H1 (cell line): ENCODE results near the gene CDH15. TPM values are rescaled to one million over a fixed set of nuclear protein-coding genes. Genes with fewer than 3 reads are reported as not detected.

ENCODE experiments used
- CTCF ChIA-PET: fragments of 300-600 bp; sonication (Branson Sonifier 250); formaldehyde crosslinking; loops from one replicate; lab custom pipeline; 2021; ENCODE audit not compliant: partially characterized antibody; lab: Charles Lee
- POLR2A ChIA-PET: fragments of 300-600 bp; sonication (Branson Sonifier 250); formaldehyde crosslinking; loops from one replicate; lab custom pipeline; 2021; ENCODE audit warnings: inconsistent platforms; ENCODE audit not compliant: partially characterized antibody; lab: Charles Lee
- DNase-seq, 2 experiments: peaks; one replicate each; pipeline versions ENCODE4 v3.0.0 to v3.0.0-alpha.2; 2010 to 2022; ENCODE audit warnings: low spot score in 2 of 2, low read depth in 1 of 2, mixed read lengths in 1 of 2
- FAIRE-seq: peaks from 2 replicates; lab custom pipeline; 2011; peaks lifted over from hg19 to GRCh38; lab: Jason Lieb, UNC
- H2AFZ ChIP-seq: 2 replicates; pipeline ENCODE4 v1.8.1; 2012; ENCODE audit warnings: low read length, inconsistent platforms
- H2AK5ac ChIP-seq: 2 replicates; pipeline ENCODE4 v1.6.1; 2013; ENCODE audit warnings: low read depth, low read length
- H2BK120ac ChIP-seq: replicated peaks from 2 replicates; pipeline ENCODE3; 2013; ENCODE audit warnings: low read depth, low read length, inconsistent platforms
- H2BK12ac ChIP-seq: 2 replicates; pipeline ENCODE4 v1.6.1; 2013; ENCODE audit warnings: low read depth, low read length
- H2BK15ac ChIP-seq: 2 replicates; pipeline ENCODE4 v1.6.1; 2013; ENCODE audit warnings: low read length
- H2BK20ac ChIP-seq: 2 replicates; pipeline ENCODE4 v1.6.1; 2013; ENCODE audit warnings: low read length
- H2BK5ac ChIP-seq: 2 replicates; pipeline ENCODE4 v1.6.1; 2013; ENCODE audit warnings: low read depth, low read length
- H3K14ac ChIP-seq: 2 replicates; pipeline ENCODE4 v1.6.1; 2013; ENCODE audit warnings: inconsistent platforms; ENCODE audit not compliant: insufficient read length
- H3K18ac ChIP-seq: 2 replicates; pipeline ENCODE4 v1.6.1; 2013; ENCODE audit warnings: low read length; ENCODE audit errors: extremely low read depth
- H3K23ac ChIP-seq: 2 replicates; pipeline ENCODE4 v1.6.1; 2013; ENCODE audit warnings: inconsistent platforms; ENCODE audit not compliant: insufficient read length
- H3K23me2 ChIP-seq: 2 replicates; pipeline ENCODE4 v1.6.1; 2013; ENCODE audit warnings: low read depth, low read length
- H3K27ac ChIP-seq: 2 replicates; pipeline ENCODE4 v1.6.1; 2011; ENCODE audit warnings: low read depth, low read length, inconsistent platforms
- H3K27me3 ChIP-seq, 4 experiments: replicated peaks in 1 of 4; 1 replicate in 1 of 4; 2 replicates in 3 of 4; pipeline versions ENCODE4 v1.6.1 to v1.8.1; 2011 to 2013; ENCODE audit warnings: low read length in 3 of 4, mild to moderate bottlenecking in 3 of 4, inconsistent platforms in 2 of 4, mixed read lengths in 2 of 4, moderate library complexity in 1 of 4; ENCODE audit not compliant: control insufficient read depth in 3 of 4, insufficient read depth in 3 of 4; ENCODE audit errors: extremely low read depth in 1 of 4
- H3K36me3 ChIP-seq, 4 experiments: 2 replicates each; pipeline versions ENCODE4 v1.6.1 to v1.8.1; 2011 to 2013; ENCODE audit warnings: mild to moderate bottlenecking in 4 of 4, low read length in 3 of 4, moderate library complexity in 2 of 4, control low read depth in 1 of 4, inconsistent platforms in 1 of 4; ENCODE audit not compliant: insufficient read depth in 4 of 4, control insufficient read depth in 2 of 4
- H3K4ac ChIP-seq: replicated peaks from 2 replicates; pipeline ENCODE3; 2013; ENCODE audit warnings: low read length, low read depth, mixed read lengths, inconsistent platforms; ENCODE audit not compliant: insufficient read length
- H3K4me1 ChIP-seq, 4 experiments: replicated peaks in 1 of 4; 1 replicate in 1 of 4; 2 replicates in 3 of 4; pipeline versions ENCODE4 v1.6.1 to v1.8.1; 2011 to 2013; ENCODE audit warnings: low read length in 3 of 4, inconsistent platforms in 2 of 4, mixed read lengths in 1 of 4; ENCODE audit not compliant: insufficient read depth in 4 of 4, control insufficient read depth in 3 of 4
- H3K4me2 ChIP-seq, 2 experiments: 2 replicates each; pipeline versions ENCODE4 v1.6.1 to v1.8.1; 2011 to 2013; ENCODE audit warnings: low read depth in 2 of 2, low read length in 2 of 2, control low read depth in 1 of 2, inconsistent platforms in 1 of 2, mild to moderate bottlenecking in 1 of 2; ENCODE audit not compliant: insufficient read depth in 1 of 2
- H3K4me3 ChIP-seq, 4 experiments: fragments of 200-600, 300-600 bp in 1 of 4; sonication (generic), shearing (Covaris generic), sonication (Bioruptor Twin) in 1 of 4; 2 replicates each; pipeline versions ENCODE4 v1.5.1 to v1.8.1; 2011 to 2016; ENCODE audit warnings: low read length in 4 of 4, low read depth in 3 of 4, control low read depth in 2 of 4, inconsistent platforms in 2 of 4, mild to moderate bottlenecking in 2 of 4, mixed read lengths in 1 of 4, moderate library complexity in 1 of 4; ENCODE audit not compliant: insufficient read depth in 2 of 4; ENCODE audit errors: extremely low read depth in 1 of 4
- H3K56ac ChIP-seq: replicated peaks from 2 replicates; pipeline ENCODE3; 2013; ENCODE audit warnings: low read depth, mild to moderate bottlenecking, mixed read lengths, low read length, inconsistent platforms; ENCODE audit not compliant: insufficient read length
- H3K79me1 ChIP-seq: 2 replicates; pipeline ENCODE4 v1.6.1; 2013; ENCODE audit warnings: low read depth, low read length, control low read depth
- H3K79me2 ChIP-seq, 2 experiments: 2 replicates each; pipeline versions ENCODE4 v1.6.1 to v1.8.1; 2012 to 2013; ENCODE audit warnings: low read length in 2 of 2, mild to moderate bottlenecking in 2 of 2, inconsistent platforms in 1 of 2; ENCODE audit not compliant: insufficient read depth in 2 of 2, control insufficient read depth in 1 of 2
- H3K9ac ChIP-seq, 4 experiments: replicated peaks in 1 of 4; 1 replicate in 1 of 4; 2 replicates in 3 of 4; pipeline versions ENCODE4 v1.6.1 to v1.8.1; 2011 to 2013; ENCODE audit warnings: low read depth in 3 of 4, low read length in 3 of 4, control low read depth in 2 of 4, mild to moderate bottlenecking in 2 of 4, moderate library complexity in 2 of 4, inconsistent platforms in 1 of 4; ENCODE audit errors: extremely low read depth in 1 of 4
- H3K9me3 ChIP-seq, 2 experiments: 2 replicates each; pipeline versions ENCODE4 v1.6.1 to v1.8.1; 2012 to 2013; ENCODE audit warnings: mild to moderate bottlenecking in 2 of 2, moderate library complexity in 2 of 2, control low read depth in 1 of 2, inconsistent platforms in 1 of 2, low read depth in 1 of 2, low read length in 1 of 2, mixed read lengths in 1 of 2; ENCODE audit not compliant: insufficient read depth in 2 of 2
- H4K20me1 ChIP-seq, 2 experiments: replicated peaks in 1 of 2; 2 replicates each; pipeline versions ENCODE3 to v1.8.1; 2011 to 2013; ENCODE audit warnings: inconsistent platforms in 2 of 2, low read length in 2 of 2, mild to moderate bottlenecking in 1 of 2; ENCODE audit not compliant: insufficient read depth in 2 of 2, control insufficient read depth in 1 of 2
- H4K5ac ChIP-seq: 2 replicates; pipeline ENCODE4 v1.6.1; 2013; ENCODE audit warnings: low read length, low read depth, mixed read lengths, inconsistent platforms; ENCODE audit not compliant: insufficient read length
- H4K8ac ChIP-seq: 2 replicates; pipeline ENCODE4 v1.8.0; 2013; ENCODE audit warnings: mild to moderate bottlenecking, moderate library complexity, low read length, inconsistent platforms; ENCODE audit not compliant: insufficient read depth; ENCODE audit errors: extremely low read depth
- H4K91ac ChIP-seq: replicated peaks from 2 replicates; pipeline ENCODE3; 2013; ENCODE audit warnings: low read length, mixed read lengths, inconsistent platforms; ENCODE audit not compliant: insufficient read length
- CBX8 ChIP-seq: fragments of 300-800, 300-1000 bp; sonication (generic); IDR thresholded peaks from 2 replicates; pipeline ENCODE4 v1.7.1; 2016; ENCODE audit warnings: low read depth, low read length, borderline replicate concordance
- CHD2 ChIP-seq: IDR thresholded peaks from 2 replicates; pipeline ENCODE4 v1.6.1; 2012; ENCODE audit warnings: low read length, improper control_type of control experiment
- CTBP2 ChIP-seq: IDR thresholded peaks from 2 replicates; pipeline ENCODE4 v1.7.0; 2011; ENCODE audit warnings: borderline replicate concordance, mild to moderate bottlenecking, moderate library complexity, mixed read lengths, low read length; ENCODE audit not compliant: insufficient read depth, insufficient read length
- MAFK ChIP-seq: IDR thresholded peaks from 2 replicates; pipeline ENCODE4 v1.6.1; 2012; ENCODE audit warnings: low read depth, mild to moderate bottlenecking, improper control_type of control experiment, low read length
- RAD21 ChIP-seq, 2 experiments: IDR thresholded peaks in 1 of 2; conservative IDR thresholded peaks in 1 of 2; 2 replicates each; pipeline ENCODE4 v1.6.1; 2011; ENCODE audit warnings: low read depth in 2 of 2, low read length in 2 of 2, improper control_type of control experiment in 1 of 2, inconsistent platforms in 1 of 2, mild to moderate bottlenecking in 1 of 2, moderate library complexity in 1 of 2
- SIX5 ChIP-seq: IDR thresholded peaks from 2 replicates; pipeline ENCODE4 v1.6.1; 2011; ENCODE audit warnings: mild to moderate bottlenecking, low read depth, low read length
- TAF1 ChIP-seq: IDR thresholded peaks from 2 replicates; pipeline ENCODE4 v1.6.1; 2011; ENCODE audit warnings: mild to moderate bottlenecking, low read depth, low read length
- TAF7 ChIP-seq: optimal IDR thresholded peaks from 2 replicates; pipeline ENCODE3; 2011; ENCODE audit warnings: low read depth, mild to moderate bottlenecking, inconsistent platforms, low read length, moderate library complexity, borderline replicate concordance
- TCF12 ChIP-seq: IDR thresholded peaks from 2 replicates; pipeline ENCODE4 v1.6.1; 2011; ENCODE audit warnings: low read depth, mild to moderate bottlenecking, low read length
- WGBS, 2 experiments: shearing (Covaris generic) in 1 of 2; methylation state at CpG; one replicate each; pipeline versions ENCODE4 v1.1.6 to v1.1.7; 2013 to 2015; ENCODE audit warnings: low lambda C conversion rate in 2 of 2, mixed read lengths in 2 of 2, inconsistent platforms in 1 of 2, low coverage in 1 of 2, missing lambda C conversion rate in 1 of 2; ENCODE audit not compliant: insufficient replicate concordance in 2 of 2, insufficient coverage in 1 of 2, insufficient read length in 1 of 2; ENCODE audit errors: extremely low coverage in 1 of 2, missing lambda C conversion rate in 1 of 2; 5-methylcytosine and 5-hydroxymethylcytosine counted together
- polyA plus RNA-seq, 7 experiments: library from polyadenylated mRNA; depleted of rRNA in 3 of 7; stranded (reverse) in 5 of 7; unstranded in 2 of 7; fragments of >200 nt in 5 of 7; fragments of 200-250 nt in 2 of 7; gene quantifications; 1 replicate in 5 of 7; 2 replicates in 1 of 7; 4 replicates in 1 of 7; pipeline versions ENCODE4 v1.2.1 to v1.2.3, GENCODE V29; 2011 to 2013; ENCODE audit warnings: missing spikeins in 2 of 7, mixed read lengths in 2 of 7
- total RNA-seq: library from RNA; stranded (reverse); fragmentation: NEBNext Ultra II Directional; extraction: Animal tissue kit (Norgen Biotek cat#: 25700); gene quantifications from 2 replicates; pipeline ENCODE4 v1.2.1, GENCODE V29; 2021
- TF ChIP-seq, protein P1 (sequence below): IDR thresholded peaks from 2 replicates; pipeline ENCODE4 v1.6.1; 2011; ENCODE audit warnings: low read length, improper control_type of control experiment

CDH15 gene
- total and polyA plus RNA-seq, 2 of the 8 experiments (the other 6 are each of a cell fraction or from before 2014, with no cell fraction given): 0.50 to 0.82 TPM

- H3K9me3 ChIP-seq: no peaks in the 10 kb centered on the region
- no peak for FAIRE-seq
- ChIA-PET CTCF (interaction anchor here (0.6 to 2.2 kb wide), 55 partner anchors 11 to 496 kb away, joined by 3 to 14 read pairs (median 4); partner anchors contain the start of genes ACSF3, CDT1, PABPN1L and ZNF778), POLR2A (interaction anchor here (0.5 to 1.8 kb wide), 4 partner anchors 13 to 577 kb away, joined by 3 to 7 read pairs (median 4); no protein-coding TSS in a partner anchor)
- no peak overlapping the region for H2AK5ac ChIP-seq
- H3K4ac ChIP-seq: peak overlapping the region; percentile 44
- H4K5ac ChIP-seq: no peak overlapping the region
- WGBS, 2 experiments: 25% methylated on average over 14 of the region's 18 CpGs; no CpG with 5 or more reads in 1 of the 2 experiments
- H2BK15ac ChIP-seq: 0 out of 2 replicates have a peak overlapping the region, but pooled peaks have one; percentile 88
- H3K27ac ChIP-seq: peak overlapping the region; percentile 19; the same call in 1 of the 2 replicates
- H2BK20ac ChIP-seq: no peak overlapping the region
- DNase-seq: peak; percentile 81 to 99
- H3K9ac ChIP-seq: no peak overlapping the region
- no peaks in the 10 kb centered on the region for H3K36me3 ChIP-seq
- H3K14ac ChIP-seq: no peak overlapping the region
- peak overlapping the region; percentile 90; the same call in 1 of the 2 replicates for H4K8ac ChIP-seq
- peaks cover 0 to 19% (median 13%) of the 10 kb centered on the region in 4 experiments; a peak in 6 of 7 replicates for H3K4me1 ChIP-seq
- H2BK120ac ChIP-seq: no peak overlapping the region
- peaks cover 0 to 3% of the 10 kb centered on the region in 2 experiments for H4K20me1 ChIP-seq
- H3K4me2 ChIP-seq: peak overlapping the region in 1 of 2 experiments; percentile 51; a peak in 3 of 4 replicates
- no peak overlapping the region for H3K23ac ChIP-seq
- peaks cover 0 to 6% (median 3%) of the 10 kb centered on the region in 4 experiments; a peak in 3 of 7 replicates for H3K27me3 ChIP-seq
- H3K23me2 ChIP-seq: peaks cover 5% of the 10 kb centered on the region
- H2AFZ ChIP-seq: no peak overlapping the region
- H3K4me3 ChIP-seq: peak overlapping the region in 1 of 4 experiments; percentile 13; a peak in 1 of 8 replicates
- H4K91ac ChIP-seq: no peak overlapping the region
- H2BK12ac ChIP-seq: peak overlapping the region; percentile 97
- H3K79me1 ChIP-seq: no peaks in the 10 kb centered on the region
- H3K18ac ChIP-seq: peak overlapping the region; percentile 81
- H3K56ac ChIP-seq: no peak overlapping the region
- peak overlapping the region; percentile 90; the same call in 1 of the 2 replicates for H2BK5ac ChIP-seq
- H3K79me2 ChIP-seq: no peaks in the 10 kb centered on the region
- peak; percentile 96 for TF ChIP-seq RAD21 (IDR thresholded peaks at IDR 0.05 in 1 of 2, conservative IDR thresholded peaks at IDR 0.05 in 1 of 2; ENCODE audit: low read depth in 2 of 2, low read length in 2 of 2)
- TF ChIP-seq TAF7: peak; percentile 42
- TF ChIP-seq TCF12: 0 out of 2 replicates have a peak, but pooled peaks have one; percentile 75
- TF ChIP-seq CHD2: peak; percentile 81
- TF ChIP-seq, protein P1, sequence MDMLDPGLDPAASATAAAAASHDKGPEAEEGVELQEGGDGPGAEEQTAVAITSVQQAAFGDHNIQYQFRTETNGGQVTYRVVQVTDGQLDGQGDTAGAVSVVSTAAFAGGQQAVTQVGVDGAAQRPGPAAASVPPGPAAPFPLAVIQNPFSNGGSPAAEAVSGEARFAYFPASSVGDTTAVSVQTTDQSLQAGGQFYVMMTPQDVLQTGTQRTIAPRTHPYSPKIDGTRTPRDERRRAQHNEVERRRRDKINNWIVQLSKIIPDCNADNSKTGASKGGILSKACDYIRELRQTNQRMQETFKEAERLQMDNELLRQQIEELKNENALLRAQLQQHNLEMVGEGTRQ: 0 out of 2 replicates have a peak, but pooled peaks have one; percentile 23
- TF ChIP-seq TAF1: no peak
- TF ChIP-seq CBX8: no peak
- TF ChIP-seq CTBP2: no peak
- no peak for TF ChIP-seq SIX5
- no peak for TF ChIP-seq MAFK
These were observed 4.1 kb upstream of the CDH15 start for GRCh38 chr16:89167425-89167941.
